ENCODE data around the gene STON1. TPM values are rescaled to one million over a fixed set of nuclear protein-coding genes. Genes with fewer than 3 reads are reported as not detected.

The STON1 gene
- total RNA-seq, 3 donors from 2014 or later = 21.7 to 45.6 (median 35.1) TPM

DNA sequence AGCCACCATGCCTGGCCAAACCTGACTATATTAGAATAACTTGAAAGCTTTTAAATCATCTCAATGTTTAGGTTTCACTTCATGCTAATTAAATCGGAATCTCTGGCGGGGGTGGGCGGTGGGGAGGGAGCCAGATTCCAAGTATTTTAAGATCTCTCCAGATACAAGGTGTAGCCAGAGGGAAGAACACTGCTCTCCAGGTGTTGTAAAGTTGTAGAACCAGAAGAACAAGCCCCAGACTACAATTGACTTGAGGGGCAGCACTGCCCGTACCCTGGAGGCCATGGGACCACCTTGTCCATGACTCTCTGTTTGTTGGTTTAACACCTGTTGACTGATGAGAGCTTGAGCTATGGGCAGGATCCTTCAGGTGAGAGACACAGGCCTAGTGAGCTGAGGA, 54.6 kb downstream of the STON1 start:
- no peaks in the 10 kb centered on the region for H3K36me3 ChIP-seq
- no peaks in the 10 kb centered on the region for H3K4me1 ChIP-seq
- intact Hi-C loops (cut with DNase I; ENCODE audit: low total_unique reads) = no loop called here
- no peaks in the 10 kb centered on the region for H3K9me3 ChIP-seq
- H3K27me3 ChIP-seq = no peaks in the 10 kb centered on the region
- DNase-seq (ENCODE audit: low spot score in 2 of 2) = no peak
- no peak overlapping the region for H3K27ac ChIP-seq
- no peak overlapping the region for H3K4me3 ChIP-seq
- TF ChIP-seq POLR2A (IDR thresholded peaks at IDR 0.05) (no peak), POLR2AphosphoS5 (IDR thresholded peaks at IDR 0.05) (no peak), CTCF (IDR thresholded peaks at IDR 0.05) (no peak)

- no peaks in the 10 kb centered on the region for H3K27me3 ChIP-seq
- no peaks in the 10 kb centered on the region for H3K4me1 ChIP-seq
- intact Hi-C loops (cut with DNase I; ENCODE audit: low total_unique reads) = no loop called here
- no peaks in the 10 kb centered on the region for H3K36me3 ChIP-seq
- TF ChIP-seq POLR2AphosphoS5 (IDR thresholded peaks at IDR 0.05) (no peak), POLR2A (IDR thresholded peaks at IDR 0.05) (no peak), CTCF (IDR thresholded peaks at IDR 0.05) (no peak)
- no peak overlapping the region for H3K4me3 ChIP-seq
- H3K27ac ChIP-seq = no peak overlapping the region
- H3K9me3 ChIP-seq = no peaks in the 10 kb centered on the region
- DNase-seq (ENCODE audit: low spot score in 2 of 2) = no peak
Observed at GRCh38 chr2:48586433-48586832, 56.5 kb downstream of the STON1 start.

- H3K9me3 ChIP-seq = no peaks in the 10 kb centered on the region
- no peak overlapping the region for H3K4me3 ChIP-seq
- no peaks in the 10 kb centered on the region for H3K36me3 ChIP-seq
- H3K27me3 ChIP-seq = no peaks in the 10 kb centered on the region
- DNase-seq (ENCODE audit: low spot score in 2 of 2) = no peak
- TF ChIP-seq POLR2A (IDR thresholded peaks at IDR 0.05) (no peak), CTCF (IDR thresholded peaks at IDR 0.05) (no peak), POLR2AphosphoS5 (IDR thresholded peaks at IDR 0.05) (no peak)
- no peak overlapping the region for H3K27ac ChIP-seq
- intact Hi-C loops (cut with DNase I; ENCODE audit: low total_unique reads) = no loop called here
- no peaks in the 10 kb centered on the region for H3K4me1 ChIP-seq
Observed at GRCh38 chr2:48587560-48587959, 57.6 kb downstream of the STON1 start.

DNA sequence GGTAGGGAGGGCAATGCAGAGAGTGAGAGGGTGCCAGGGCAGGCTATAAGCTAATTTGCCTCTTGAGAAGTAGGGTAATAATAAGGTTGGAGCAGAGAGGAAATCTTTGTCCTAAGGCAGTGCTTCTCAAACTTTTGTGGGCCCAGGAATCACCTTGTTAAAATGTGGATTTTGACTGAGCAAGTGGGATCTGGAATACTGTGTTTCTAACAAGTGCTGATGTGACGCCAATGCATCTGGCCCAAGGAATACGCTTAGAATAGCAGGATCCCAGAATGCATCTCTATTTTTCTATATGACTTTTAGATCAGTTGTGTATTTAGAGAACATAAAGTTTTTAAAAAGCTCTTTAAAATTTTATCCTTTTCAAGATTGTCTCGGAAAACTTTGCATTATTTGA, 58.0 kb downstream of the STON1 start:
- no peak for DNase-seq (ENCODE audit: low spot score in 2 of 2)
- Histone ChIP-seq H3K36me3 (no peaks in the 10 kb centered on the region), H3K4me3 (no peak overlapping the region), H3K4me1 (no peaks in the 10 kb centered on the region), H3K9me3 (no peaks in the 10 kb centered on the region), H3K27ac (no peak overlapping the region), H3K27me3 (no peaks in the 10 kb centered on the region)
- intact Hi-C loops (cut with DNase I; ENCODE audit: low total_unique reads) = no loop called here
- no peak for TF ChIP-seq POLR2A (IDR thresholded peaks at IDR 0.05)
- TF ChIP-seq POLR2AphosphoS5 (IDR thresholded peaks at IDR 0.05) = no peak
- TF ChIP-seq CTCF (IDR thresholded peaks at IDR 0.05) = no peak

GRCh38 chr2:48588745-48589144, 58.8 kb downstream of the STON1 start:
- Histone ChIP-seq H3K36me3 (no peaks in the 10 kb centered on the region), H3K27me3 (no peaks in the 10 kb centered on the region), H3K4me1 (no peaks in the 10 kb centered on the region), H3K27ac (no peak overlapping the region), H3K9me3 (no peaks in the 10 kb centered on the region), H3K4me3 (no peak overlapping the region)
- no peak for TF ChIP-seq POLR2AphosphoS5 (IDR thresholded peaks at IDR 0.05)
- no peak for TF ChIP-seq CTCF (IDR thresholded peaks at IDR 0.05)
- no peak for TF ChIP-seq POLR2A (IDR thresholded peaks at IDR 0.05)
- no peak for DNase-seq (ENCODE audit: low spot score in 2 of 2)
- intact Hi-C loops (cut with DNase I; ENCODE audit: low total_unique reads) = no loop called here

Data from breast epithelium (tissue), 4 donors.